SHP77 treated with DMSO at 0.1 percent for 48 hours (cell line): Measurements from ENCODE around the gene MPRIP.
"Not testable (repeated sequence)": the region's sequence is repeated elsewhere in the genome, so short reads cannot be mapped to it uniquely, and the experiment has no call there.

Experiments
- DNase-seq: peaks from one replicate; lab custom pipeline; 2025; lab: John Stamatoyannopoulos, UW

The MPRIP gene

GRCh38 chr17:17042384-17042736 is at the start of gene MPRIP:
TSS of gene MPRIP (plus strand) at chr17:17042457. CDS start at chr17:17042849, 392 bp downstream.
- DNase-seq, result no peak

- no peak for DNase-seq
These were observed 47.6 kb upstream of the MPRIP start for GRCh38 chr17:16994631-16995030.

- DNase-seq, result no peak
These were observed 46.3 kb upstream of the MPRIP start for GRCh38 chr17:16995930-16996329.

GRCh38 chr17:16996726-16997125 is 45.5 kb upstream of the MPRIP start:
- not testable (repeated sequence) for DNase-seq

GRCh38 chr17:16997514-16998429 is 44.5 kb upstream of the MPRIP start:
- DNase-seq, result no peak

- DNase-seq, result no peak
These were observed 42.2 kb upstream of the MPRIP start for GRCh38 chr17:16999931-17000625.

- DNase-seq, result peak; percentile 43
These were observed 41.0 kb upstream of the MPRIP start for GRCh38 chr17:17001076-17001777.

- peak; percentile 80 for DNase-seq
These were observed 40.3 kb upstream of the MPRIP start for GRCh38 chr17:17001874-17002520.

- DNase-seq, result not testable (repeated sequence)
These were observed 39.2 kb upstream of the MPRIP start for GRCh38 chr17:17002731-17003715.

- peak; percentile 40 for DNase-seq
These were observed 37.8 kb upstream of the MPRIP start for GRCh38 chr17:17004251-17004996.

GRCh38 chr17:17004997-17005614 is 37.2 kb upstream of the MPRIP start:
- peak; percentile 47 for DNase-seq

GRCh38 chr17:17007891-17008290 is 34.4 kb upstream of the MPRIP start:
- DNase-seq, result peak; percentile 70

- not testable (repeated sequence) for DNase-seq
These were observed 33.4 kb upstream of the MPRIP start for GRCh38 chr17:17008621-17009397.

GRCh38 chr17:17009972-17010371 is 32.3 kb upstream of the MPRIP start:
- not testable (repeated sequence) for DNase-seq

GRCh38 chr17:17010545-17011034 is 31.7 kb upstream of the MPRIP start:
- not testable (repeated sequence) for DNase-seq

GRCh38 chr17:17011043-17011907 is 31.0 kb upstream of the MPRIP start:
- DNase-seq, result not testable (repeated sequence)
